EL (cell line): Measurements from ENCODE around the gene CLMN.

Source experiments
- DNase-seq: peaks from one replicate; pipeline ENCODE4 v3.0.0-alpha.2; 2016

Gene CLMN

DNA sequence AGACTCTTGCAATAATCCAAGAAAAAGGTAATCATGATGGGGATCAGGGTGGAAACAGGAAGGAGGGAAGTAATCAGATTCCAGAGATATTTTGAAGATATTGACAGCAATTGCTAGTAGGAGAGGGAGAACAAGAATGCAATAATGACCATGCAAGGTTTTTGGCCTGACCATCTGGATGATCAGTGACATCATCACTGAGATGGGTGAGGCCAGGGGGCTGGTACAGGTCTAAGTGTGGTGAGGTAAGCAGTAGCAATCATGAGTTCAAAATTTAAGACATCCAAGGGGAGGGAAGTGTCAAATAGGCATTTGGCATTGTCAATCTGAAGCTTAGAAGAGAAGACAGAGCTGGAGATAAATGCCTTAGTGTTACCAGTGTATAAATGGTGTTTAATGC, 24.8 kb upstream of the CLMN start:
- DNase-seq = no peak

DNA sequence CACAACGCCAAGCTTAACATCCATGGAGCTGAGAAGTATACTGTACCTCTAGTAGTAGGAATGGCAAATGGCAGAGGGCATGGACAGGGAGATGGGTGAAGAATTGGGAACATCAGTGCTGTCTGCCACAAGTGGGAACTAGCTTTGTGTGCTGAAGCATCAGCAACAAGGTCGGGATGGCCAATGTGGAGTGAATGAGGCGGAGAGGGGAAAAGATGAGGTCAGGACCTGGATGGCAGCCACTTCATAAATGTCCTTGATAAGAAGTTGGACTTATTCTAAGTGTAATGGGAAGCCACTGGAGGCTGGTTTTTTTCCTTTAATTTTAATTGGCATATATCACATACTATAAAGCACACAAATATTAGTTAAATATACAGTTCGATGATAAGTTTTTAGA, 21.9 kb upstream of the CLMN start:
- no peak for DNase-seq

DNA sequence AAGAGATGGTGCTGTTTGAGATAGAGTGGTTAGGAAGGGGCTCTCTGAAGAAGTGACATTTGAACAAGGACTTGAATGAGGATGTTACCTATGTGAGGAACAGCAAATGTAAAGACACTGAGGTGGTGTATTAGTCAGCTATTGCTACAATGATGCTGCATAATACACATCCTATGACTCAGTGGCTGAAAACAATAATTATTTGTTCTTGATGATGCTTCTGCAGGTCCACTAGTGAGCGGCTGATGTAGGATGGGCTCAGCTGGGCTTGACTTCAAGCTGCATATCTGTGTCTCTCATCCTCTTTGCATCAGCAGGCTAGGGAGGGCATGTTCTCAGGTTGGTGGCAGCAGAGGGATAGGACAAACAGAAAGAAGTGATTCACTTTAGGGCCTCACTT, 21.4 kb upstream of the CLMN start:
- no peak for DNase-seq

- DNase-seq = no peak
Observed at GRCh38 chr14:95340201-95340697, 20.5 kb upstream of the CLMN start.

DNA sequence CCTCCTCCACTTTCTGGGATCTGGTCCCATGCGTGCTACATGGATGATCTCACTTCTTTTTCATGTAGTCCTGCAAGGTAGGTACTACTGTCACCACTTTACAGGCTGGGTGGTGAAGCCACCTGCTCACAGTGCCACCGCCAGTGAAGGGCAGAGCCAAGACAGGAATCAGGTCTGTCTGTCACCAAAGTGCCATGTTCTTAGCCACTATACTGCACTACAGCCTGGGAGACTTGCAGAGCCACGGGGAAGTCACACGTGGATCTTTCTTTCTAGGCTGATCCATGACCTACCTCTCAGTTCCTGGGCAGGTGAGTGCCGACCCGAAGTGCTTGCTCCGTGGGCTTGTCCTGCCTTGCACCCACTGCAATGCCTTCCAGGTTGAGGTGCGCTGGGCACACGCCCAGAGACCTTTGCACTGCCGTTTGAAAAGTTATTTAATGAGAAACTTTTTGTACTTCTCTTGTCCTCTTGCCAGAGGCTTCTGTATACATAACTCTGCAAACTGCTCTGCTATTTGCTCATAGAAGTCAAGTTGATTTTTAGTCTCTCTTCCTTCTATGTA, 19.7 kb upstream of the CLMN start:
- DNase-seq = no peak

DNA sequence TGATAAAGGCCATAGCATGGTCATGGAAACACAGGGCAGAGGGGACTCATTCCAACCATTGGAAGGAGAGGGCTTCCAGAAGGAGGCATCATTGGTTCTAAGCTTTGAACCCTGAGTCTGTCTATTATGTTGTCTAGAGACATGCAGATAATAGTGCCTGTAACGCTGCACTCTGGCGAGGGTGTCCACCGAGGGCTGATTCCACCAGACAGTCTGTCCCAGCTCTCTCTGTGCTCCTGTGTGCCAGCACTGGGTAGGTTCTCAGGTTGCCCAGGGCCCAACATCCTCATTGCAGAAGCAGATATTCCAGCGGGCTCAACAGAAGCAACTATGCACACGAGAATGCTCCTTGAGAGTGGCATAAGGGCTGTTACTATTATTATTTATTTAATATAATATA, 18.7 kb upstream of the CLMN start:
- no peak for DNase-seq

DNA sequence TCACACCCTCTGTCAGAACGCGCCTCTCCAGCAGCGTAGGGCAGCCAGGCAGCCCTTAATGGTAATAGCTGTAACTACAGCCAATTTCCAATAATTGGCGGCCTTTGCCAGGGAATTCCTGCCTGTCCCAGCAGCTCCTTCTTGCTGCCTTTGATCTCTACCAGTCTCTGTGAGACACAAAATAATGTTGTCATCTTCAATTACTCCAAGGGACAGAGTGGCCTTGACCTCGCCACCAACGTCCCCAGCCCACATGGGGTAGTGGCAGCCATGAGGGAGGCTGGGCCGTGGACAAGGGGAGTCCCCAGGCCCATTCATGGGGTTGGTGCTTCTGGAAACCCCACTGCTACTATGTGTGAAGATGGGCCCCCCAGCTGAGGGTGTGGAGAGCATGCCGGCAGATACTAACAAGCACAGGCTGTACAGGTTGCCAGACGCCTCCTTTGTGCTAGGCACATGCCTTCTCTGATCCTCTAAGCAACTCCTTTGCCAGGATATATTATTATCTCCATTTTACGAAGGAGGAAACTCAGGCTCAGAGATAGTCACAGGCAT, 17.4 kb upstream of the CLMN start:
- DNase-seq = no peak

GRCh38 chr14:95336192-95336760, 16.6 kb upstream of the CLMN start:
- DNase-seq = no peak

DNA sequence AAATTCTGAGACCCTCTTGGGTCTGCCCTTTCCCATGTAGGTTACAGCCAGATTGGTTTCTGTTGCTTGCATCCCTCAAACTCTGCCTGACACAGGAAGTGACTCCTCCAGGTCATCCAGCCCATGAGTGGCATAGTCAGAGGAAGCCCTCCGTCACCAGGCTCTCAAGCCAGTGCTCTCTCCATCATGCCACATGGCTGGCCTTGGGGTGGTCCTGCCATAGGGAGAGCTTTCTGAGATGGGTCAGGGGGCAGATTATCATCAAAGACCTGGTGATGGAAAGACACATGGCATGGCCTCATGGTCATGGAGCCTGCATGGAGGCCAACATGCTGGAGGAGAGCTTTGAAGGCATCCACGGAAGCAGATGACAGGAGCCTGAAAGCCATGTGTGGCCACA, 15.4 kb upstream of the CLMN start:
- DNase-seq = no peak

- no peak for DNase-seq
Observed at GRCh38 chr14:95334044-95334443, 14.3 kb upstream of the CLMN start.

DNA sequence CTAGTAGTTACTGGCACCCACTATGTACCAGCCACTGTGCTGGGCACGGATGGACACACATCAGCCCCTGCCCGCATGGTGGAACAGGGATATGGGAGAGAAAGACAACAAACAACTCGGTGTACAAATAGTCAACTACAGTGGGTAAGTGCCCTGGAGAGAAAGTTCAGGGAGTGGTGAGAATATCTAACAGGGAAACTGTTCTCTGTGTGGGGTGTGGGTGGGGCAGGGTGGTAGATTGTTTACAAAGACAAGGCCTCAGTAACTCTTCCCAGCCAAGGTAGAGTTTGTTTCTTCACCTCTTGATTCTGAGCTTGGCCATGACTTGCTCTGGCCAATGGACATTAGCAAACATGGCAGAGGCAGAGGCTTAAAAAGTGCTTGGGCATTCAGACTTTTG, 12.9 kb upstream of the CLMN start:
- no peak for DNase-seq

- no peak for DNase-seq
Observed at GRCh38 chr14:95331708-95332408, 12.2 kb upstream of the CLMN start.

DNA sequence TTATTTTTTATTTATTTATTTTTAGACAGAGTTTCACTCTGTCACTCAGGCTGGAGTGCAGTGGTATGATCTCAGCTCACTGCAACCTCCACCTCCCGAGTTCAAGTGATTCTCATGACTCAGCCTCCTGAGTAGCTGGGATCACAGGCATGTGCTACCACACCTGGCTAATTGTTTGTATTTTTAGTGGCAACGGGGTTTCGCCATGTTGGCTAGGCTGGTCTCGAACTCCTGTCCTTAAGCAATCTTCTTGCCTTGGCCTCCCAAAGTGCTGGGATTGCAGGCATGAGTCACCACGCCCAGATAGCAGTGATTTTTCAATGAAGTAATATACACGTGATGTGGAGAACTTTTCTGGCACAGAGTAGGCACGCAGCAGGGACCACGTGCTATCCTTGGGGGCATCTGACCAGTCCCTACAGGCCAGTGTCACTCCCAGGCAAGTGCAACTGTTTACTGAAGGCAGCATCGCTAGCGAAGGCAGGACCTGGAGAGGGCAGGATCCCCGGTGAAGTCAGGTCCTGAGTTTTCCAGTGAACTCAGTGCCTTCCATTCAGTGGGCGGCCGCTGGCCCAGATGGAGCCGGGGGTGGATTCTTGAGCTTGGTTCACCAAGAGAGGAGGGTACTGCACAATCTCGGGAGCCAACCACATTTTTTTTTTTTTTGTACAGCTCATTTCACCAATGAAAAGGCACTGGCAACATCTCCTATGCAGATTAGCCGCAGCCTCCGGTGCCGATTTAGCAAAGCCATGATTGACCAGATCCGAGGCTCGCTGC, 11.1 kb upstream of the CLMN start:
- DNase-seq = no peak

DNA sequence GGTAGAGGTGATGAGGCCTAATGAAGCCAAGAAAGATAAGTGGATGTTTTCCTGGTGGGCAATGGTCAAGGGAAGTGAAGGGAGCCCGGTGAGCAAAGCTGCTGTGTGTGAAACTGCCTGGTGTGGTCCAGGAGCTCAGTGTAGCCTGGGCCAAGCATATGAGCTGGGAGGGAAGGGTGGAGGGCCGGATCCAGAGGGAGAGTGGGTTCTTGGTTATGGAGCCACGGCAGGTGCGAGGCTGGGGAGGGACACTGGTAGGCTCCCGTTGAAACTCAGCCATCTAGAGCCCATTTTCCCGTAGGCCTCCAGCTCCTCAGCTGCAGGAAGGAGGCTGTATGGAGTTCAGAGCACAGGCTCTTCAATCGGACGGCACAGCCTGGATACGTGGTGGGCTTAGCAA, 10.2 kb upstream of the CLMN start:
- no peak for DNase-seq

GRCh38 chr14:95328729-95329503, 9.2 kb upstream of the CLMN start:
- DNase-seq = no peak

- DNase-seq = no peak
Observed at GRCh38 chr14:95327558-95328374, 8.1 kb upstream of the CLMN start.

GRCh38 chr14:95326987-95327386, 7.3 kb upstream of the CLMN start:
- DNase-seq = no peak

DNA sequence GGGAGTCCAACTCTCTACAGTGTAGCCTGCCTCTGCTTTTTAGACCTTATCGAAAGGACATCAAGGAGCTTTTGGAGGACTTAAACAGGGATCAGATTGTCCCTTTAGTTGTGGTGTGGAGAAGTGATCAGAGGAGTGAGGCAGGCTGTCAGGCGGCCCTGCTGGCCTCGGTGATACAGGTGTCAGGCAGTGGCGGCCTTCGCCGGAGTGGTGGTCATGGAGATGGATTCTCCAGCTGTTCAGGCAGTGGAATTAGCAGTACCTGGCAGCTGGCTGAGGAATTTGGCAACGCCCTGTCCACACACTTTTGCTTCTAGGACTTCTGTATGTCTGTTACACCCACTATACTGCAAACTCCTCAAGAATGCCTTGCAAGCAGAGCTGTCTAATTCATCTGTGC, 4.2 kb upstream of the CLMN start:
- no peak for DNase-seq

GRCh38 chr14:95323361-95323760, 3.7 kb upstream of the CLMN start:
- DNase-seq = no peak

GRCh38 chr14:95322651-95323050, 2.9 kb upstream of the CLMN start:
- DNase-seq = no peak

DNA sequence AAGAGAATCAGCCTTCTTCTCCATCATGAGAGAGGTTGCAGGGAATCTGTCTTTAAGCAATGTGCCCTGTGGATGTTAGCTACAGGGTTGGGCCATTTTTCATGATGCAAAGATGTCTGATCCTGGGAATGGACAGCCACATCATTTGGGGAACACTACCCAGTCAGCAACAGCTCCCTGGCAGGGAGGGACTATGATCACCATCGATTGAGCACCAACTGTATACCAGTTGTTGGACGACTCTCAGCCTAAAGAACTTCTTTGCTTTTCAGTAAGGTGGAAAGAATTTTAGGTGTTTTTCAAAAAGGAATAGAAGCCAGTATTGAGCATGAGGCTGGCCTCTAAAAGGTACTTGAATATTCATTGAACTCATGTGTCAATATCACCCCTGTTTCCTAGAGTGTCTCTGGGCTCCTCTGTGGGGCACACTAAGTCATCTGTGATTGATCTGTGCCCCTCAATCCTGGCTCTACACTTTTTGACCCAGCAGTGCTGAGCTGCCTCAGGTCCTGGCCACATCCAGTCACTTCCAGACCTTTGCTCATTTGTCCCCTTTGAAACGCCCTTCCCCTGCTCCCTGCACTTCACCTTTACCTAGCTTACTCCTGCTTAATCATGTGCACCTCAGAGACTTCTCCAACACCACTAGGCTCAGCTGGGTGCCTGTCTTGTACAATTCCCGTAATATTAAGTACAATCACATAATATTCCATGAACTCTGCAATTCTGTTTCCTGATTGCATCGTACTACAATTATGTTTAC, 2.2 kb upstream of the CLMN start:
- no peak for DNase-seq
